Erythroblast (primary cell): ENCODE results near the gene LYZL6.
"Not testable (repeated sequence)": the region's sequence is repeated elsewhere in the genome, so short reads cannot be mapped to it uniquely, and the experiment has no call there.

Source experiments
- DNase-seq, 2 experiments: peaks; one replicate each; lab custom pipeline; 2025; lab: John Stamatoyannopoulos, UW
- GATA1 ChIP-seq: IDR thresholded peaks from 2 replicates; pipeline ENCODE4 v1.6.1; 2011; ENCODE audit warnings: low read depth, mild to moderate bottlenecking, control low read depth, low read length, moderate library complexity
- POLR2A ChIP-seq: IDR thresholded peaks from 2 replicates; pipeline ENCODE4 v1.6.1; 2011; ENCODE audit warnings: mild to moderate bottlenecking, low read length

The LYZL6 gene

DNA sequence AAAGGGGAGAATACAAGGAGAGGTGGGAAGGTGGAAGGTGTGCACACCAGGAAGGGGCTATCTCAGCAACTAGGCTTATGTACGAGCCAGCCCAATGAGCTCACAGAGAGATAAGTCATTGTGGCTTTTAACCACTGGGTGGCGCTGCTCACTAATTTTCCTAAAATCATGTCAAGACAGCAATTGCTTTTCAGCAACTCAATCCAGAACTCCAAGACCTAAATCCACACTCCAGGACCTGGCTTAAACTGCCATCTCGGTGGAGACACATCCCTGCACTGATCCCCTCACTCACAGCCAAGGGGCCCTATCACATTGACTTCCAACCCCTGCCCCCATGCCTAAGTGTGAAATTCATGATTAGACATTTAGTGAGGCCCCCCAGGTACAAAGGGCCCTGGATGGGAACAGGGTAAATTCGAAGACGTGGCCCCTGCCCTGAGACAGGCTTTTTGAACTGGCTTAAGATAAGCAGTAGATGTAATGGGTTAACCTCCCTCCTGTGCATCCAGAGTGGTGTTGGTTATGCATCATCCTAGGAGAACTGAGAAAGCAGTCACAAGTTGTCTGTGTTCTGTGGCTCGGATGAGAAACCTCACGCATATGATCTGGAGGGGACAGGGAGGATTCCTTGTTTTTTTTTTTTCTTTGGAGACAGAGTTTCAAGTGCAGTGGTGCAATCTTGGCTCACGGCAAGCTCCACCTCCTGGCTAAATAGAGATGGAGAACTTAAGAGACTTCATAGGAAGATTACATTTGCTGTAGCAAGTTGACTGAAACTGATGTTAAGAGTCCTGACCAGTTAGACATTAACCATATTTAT is 26.3 kb upstream of the LYZL6 start:
- DNase-seq = peak; percentile 71 to 86
- no peak for TF ChIP-seq GATA1
- TF ChIP-seq POLR2A = no peak

DNA sequence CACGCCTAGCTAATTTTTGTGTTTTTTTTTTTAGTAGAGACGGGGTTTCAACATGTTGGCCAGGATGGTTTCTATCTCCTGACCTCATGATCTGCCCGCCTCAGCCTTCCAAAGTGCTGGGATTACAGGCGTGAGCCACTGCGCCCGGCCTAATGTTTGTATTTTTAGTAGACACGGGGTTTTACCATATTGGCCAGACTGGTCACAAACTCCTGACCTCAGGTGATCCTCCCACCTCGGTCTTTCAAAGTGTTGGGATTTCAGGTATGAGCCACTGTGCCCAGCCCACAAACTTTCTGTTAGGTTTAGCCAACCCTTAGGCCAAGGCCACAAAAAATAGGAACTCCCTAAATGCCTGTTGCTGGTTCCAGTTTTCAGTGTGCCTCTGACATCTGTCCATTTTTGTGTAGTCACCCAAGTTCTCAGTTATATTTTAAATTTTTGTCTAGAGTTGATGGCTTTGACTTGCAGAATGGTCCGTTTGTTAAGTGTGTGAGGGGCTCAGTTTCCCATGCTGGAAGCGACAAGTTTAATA is 25.1 kb upstream of the LYZL6 start:
- DNase-seq = no peak
- TF ChIP-seq GATA1 (no peak), POLR2A (no peak)

DNA sequence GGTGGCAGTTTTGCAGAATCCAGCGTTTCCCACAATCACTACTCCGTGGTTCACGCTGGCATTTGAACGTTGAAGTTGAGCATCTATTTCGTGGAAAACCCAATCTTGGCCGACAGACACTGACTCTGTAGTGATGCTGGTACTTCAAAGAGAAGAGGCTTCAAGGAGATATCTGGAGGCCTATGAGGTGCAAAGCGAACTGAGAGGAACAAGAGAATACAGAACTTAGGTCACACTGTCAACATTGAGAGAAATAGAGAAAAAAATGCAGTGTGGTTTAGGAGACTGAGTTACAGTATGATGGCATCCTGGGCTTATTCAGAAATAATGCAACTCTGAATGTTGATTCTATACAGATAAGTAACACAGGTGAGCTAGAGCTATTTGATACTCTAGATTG is 21.8 kb upstream of the LYZL6 start:
- DNase-seq = no peak
- TF ChIP-seq GATA1 (no peak), POLR2A (no peak)

DNA sequence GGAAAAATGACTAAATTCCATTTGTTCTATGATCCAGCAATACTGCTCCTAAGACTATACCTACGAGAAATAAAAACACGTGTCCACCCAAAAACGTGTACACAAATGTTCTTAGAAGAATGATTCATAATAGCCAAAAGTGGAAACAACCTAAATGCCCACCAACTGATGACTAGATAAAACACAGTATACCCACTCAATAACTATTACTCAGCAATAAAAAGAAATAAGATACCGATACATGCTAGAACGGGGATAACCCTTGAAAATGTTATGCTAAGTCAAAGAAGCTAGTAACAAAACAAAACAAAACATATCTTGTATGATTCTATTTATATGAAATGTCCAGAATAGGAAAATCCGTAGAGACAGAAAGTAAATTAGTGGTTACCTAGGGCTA is 20.1 kb upstream of the LYZL6 start:
- no peak for DNase-seq
- TF ChIP-seq GATA1 (no peak), POLR2A (no peak)

DNA sequence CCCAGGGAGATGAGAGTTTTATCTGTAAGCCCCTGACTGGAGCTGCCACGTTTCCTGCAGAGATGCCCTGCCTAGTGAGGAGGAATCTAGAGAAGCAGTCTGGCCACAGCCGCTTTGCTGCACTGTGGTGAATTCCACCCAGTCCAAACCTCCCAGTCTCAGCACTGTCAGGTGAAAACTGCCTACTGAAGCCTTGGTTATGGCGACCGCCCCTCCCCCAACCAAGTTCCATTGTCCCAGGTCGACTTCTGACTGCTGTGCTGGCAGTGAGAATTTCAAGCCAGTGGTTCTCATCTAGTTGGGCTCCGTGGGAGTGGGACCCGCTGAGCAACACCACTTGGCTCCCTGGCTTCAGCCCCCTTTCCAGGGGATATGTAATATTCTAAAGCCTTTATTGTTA is 10.2 kb upstream of the LYZL6 start:
- TF ChIP-seq GATA1 = no peak
- TF ChIP-seq POLR2A = no peak
- no peak for DNase-seq

DNA sequence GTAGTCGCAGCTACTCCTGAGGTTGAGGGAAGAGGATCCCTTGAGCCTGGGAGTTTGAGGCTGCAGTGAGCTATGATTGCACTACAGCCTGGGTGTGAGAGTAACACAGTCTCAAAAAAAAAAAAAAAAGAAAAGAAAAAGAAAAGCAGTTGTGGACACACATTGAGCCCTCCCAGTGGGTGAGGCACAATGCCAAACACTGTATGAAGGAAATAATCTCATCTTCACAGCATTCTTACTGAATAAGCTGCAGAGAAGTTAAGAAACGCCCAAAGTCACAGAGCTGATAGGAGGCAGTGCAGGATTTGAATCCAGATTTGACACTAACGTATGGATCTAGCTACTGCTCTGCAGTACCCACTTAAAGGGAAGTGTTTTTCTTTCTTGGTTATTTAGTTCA is 5.9 kb upstream of the LYZL6 start:
- peak in 1 of 2 experiments; percentile 33 for DNase-seq
- no peak for TF ChIP-seq POLR2A
- no peak for TF ChIP-seq GATA1

DNA sequence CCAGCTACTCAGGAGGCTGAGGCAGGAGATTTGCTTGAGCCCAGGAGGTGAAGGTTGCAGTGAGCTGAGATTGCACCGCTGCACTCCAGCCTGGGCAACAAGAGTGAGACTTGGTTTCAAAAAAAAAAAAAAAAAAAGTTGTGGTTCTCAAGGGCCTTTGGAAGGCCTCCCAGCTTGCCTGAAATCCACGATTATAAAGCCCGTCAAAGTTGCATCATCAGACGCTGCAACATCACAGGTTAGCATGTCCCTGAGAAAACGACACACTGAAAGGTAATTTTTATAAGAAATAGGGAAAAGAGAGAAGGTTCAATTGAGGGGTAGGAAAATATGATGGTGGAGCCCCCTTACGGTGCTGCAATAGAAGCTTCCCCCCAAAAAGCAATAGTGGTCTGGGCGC is 4.6 kb upstream of the LYZL6 start:
- no peak for DNase-seq
- TF ChIP-seq GATA1 = no peak
- no peak for TF ChIP-seq POLR2A

DNA sequence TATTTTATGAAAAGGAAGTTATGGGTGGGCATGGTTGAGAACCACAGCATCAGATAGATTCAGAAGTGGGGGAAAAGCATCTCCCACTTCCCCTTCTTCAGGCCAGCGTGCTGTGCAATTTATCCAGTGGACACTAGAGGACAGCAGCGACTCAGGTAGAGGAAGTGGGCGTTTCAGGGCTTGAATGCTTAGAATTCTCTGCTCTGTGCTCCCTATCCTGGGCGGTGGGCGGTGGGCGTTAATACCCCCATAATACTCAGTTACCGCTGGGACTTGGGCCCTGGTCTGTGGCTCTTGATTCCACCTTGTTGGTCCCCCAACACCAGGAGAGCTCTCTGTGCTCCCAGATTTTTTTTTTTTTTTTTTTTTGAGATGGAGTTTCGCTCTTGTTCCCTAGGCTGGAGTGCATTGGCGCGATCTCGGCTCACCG is 3.7 kb upstream of the LYZL6 start:
- no peak for TF ChIP-seq GATA1
- no peak for TF ChIP-seq POLR2A
- peak; percentile 36 to 59 for DNase-seq

DNA sequence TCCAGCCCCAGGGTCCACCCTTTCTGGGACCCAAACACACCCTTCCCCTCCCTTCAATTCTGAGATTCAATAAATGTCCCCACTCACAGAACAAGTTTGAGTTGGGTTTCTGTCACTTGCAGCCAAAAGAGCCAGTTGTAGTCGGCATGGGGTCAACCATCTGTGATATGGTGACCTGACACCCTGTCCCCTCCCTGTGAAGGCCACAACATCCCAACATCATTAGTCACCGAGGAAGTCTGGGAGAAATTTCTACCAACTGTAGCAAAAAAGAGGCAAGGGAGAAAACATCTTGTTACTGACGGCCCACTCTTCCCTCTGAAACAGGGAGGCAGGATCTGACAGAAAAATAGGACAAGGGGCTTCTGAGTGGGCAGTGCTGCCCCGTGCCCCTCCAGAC is 638 bp upstream of the LYZL6 start:
- DNase-seq = no peak
- TF ChIP-seq GATA1 = no peak
- TF ChIP-seq POLR2A = no peak

DNA sequence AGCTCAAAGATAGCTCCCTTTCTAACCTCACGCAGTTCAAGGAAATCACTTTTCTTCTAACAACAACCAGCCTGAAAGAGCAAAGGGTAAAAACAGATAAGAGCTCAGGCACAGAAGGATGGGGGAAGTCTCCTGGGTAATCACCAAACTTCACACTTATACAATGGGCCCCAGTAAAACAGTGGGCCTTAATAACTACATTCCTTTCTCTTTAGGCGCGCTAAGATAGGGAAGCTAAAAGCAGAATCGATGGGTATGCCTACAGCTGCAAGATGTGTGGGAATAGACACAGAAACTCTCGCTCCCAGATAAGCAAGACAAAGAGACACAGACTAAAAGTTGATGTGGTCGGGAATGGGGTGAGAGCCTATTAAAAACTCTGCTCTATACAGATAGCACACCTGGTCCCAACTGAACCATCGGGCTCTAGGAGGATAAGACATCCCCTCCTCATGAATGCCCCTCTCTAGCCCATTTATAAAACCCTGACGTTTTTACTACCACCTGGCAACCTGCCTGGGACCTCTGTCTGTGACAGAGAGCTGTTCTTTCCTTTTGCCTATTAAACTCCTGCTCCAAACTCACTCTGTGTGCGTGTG is 826 bp downstream of the LYZL6 start:
- peak in 1 of 2 experiments; percentile 25 for DNase-seq
- TF ChIP-seq POLR2A = no peak
- no peak for TF ChIP-seq GATA1

DNA sequence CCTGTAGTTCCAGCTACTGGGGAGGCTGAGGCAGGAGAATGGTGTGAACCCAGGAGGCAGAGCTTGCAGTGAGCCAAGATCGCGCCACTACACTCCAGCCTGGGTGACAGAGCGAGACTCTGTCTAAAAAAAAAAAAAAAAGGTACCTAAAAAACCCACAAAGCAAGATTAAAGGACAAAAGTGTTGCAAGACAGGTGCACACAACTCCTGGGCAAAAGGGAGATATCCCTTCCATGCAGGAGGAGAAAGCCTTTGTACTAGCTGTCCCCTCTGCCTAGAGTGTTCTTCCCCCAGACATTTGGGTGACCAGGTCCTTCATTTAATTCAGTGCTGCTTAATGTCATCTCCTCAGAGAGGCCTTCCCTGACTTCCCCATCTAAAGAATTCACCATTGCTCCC is 5.0 kb downstream of the LYZL6 start:
- DNase-seq = not testable (repeated sequence)

DNA sequence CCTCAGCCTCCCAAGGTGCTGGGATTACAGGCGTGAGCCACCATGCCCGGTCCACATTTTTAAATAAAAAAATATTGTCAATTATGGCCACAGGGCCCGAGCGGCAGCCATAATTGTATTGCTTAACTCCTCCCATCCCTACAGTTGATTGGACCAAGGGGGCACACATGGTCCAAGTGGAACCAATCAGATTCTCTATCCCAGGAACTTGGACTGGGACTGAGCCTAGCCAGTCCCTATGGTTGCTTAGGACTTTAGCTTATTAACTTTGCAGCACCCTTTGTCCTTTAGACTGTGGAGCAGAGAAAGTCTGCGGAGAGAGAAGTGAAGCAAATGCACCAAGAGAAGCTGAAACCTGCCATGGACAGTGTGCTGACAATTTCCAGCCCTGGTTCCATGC is 7.5 kb downstream of the LYZL6 start:
- TF ChIP-seq POLR2A (no peak), GATA1 (no peak)
- DNase-seq = no peak

DNA sequence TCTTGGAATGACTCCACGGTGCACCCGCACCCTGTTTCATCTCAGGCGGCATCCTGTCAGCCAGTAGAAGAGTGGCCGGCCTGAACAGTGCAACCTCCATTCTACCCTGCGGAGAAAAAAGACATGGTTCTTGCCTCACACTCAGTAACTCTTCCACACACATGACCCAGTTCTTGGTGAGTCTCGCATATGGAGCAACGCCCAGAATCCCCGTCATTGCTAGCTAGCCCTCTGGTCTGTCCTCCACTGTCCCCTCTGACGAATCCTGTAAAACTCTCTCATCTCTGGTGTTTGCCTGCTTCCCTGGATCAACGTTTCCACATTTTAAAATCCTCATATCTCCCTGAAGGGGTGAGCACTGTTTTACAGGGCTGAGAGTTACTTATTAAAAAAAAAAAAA is 8.8 kb downstream of the LYZL6 start:
- TF ChIP-seq GATA1 (no peak), POLR2A (no peak)
- DNase-seq = no peak

DNA sequence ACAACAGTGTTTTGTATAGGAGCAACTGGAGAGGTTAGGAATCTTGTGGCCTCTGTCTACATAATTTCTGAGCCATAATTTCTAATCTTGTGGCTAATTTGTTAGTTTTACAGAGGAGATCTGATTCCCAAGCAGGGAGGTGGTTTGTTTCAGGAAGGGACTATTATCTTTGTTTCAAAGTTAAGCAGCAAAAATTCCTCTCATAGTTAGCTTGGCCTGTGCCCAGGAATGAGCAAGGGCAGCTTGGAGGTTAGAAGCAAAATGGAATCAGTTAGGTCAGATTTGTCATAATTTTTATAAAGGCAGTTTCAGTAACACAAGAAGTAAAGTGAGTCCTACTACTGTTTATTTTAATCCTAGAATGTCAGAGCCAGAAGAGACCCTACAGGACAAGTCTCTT is 10.9 kb downstream of the LYZL6 start:
- TF ChIP-seq GATA1 (no peak), POLR2A (no peak)
- DNase-seq = no peak
